H9 (cell line): ENCODE measurements around the gene SYT2. TPM values are rescaled to one million over a fixed set of nuclear protein-coding genes. Genes with fewer than 3 reads are reported as not detected.

Source experiments
- DNase-seq: peaks from one replicate; pipeline ENCODE4 v3.0.0-alpha.2; 2017
- H2AFZ ChIP-seq: one replicate; pipeline ENCODE4 v1.6.1; 2013; ENCODE audit warnings: mild to moderate bottlenecking, low read length, control low read depth, moderate library complexity
- H2AK5ac ChIP-seq: 2 replicates; pipeline ENCODE4 v1.6.1; 2013; ENCODE audit warnings: low read length, control low read depth, mixed read lengths; ENCODE audit not compliant: insufficient read length
- H2BK120ac ChIP-seq: one replicate; pipeline ENCODE4 v1.6.1; 2013; ENCODE audit warnings: low read depth, mild to moderate bottlenecking, low read length, control low read depth, inconsistent platforms; ENCODE audit not compliant: poor library complexity, severe bottlenecking
- H2BK12ac ChIP-seq: 2 replicates; pipeline ENCODE4 v1.6.1; 2013; ENCODE audit warnings: low read length, control low read depth, mixed read lengths, low read depth; ENCODE audit not compliant: insufficient read length
- H2BK15ac ChIP-seq: 2 replicates; pipeline ENCODE4 v1.6.1; 2013; ENCODE audit warnings: low read depth, low read length, control low read depth
- H2BK20ac ChIP-seq: one replicate; pipeline ENCODE4 v1.6.1; 2013; ENCODE audit warnings: low read depth, mild to moderate bottlenecking, low read length, control low read depth, inconsistent platforms; ENCODE audit not compliant: poor library complexity, severe bottlenecking
- H2BK5ac ChIP-seq: 2 replicates; pipeline ENCODE4 v1.6.1; 2013; ENCODE audit warnings: low read length, control low read depth, mixed read lengths; ENCODE audit not compliant: insufficient read length
- H3K14ac ChIP-seq: 2 replicates; pipeline ENCODE4 v1.6.1; 2013; ENCODE audit warnings: low read length, control low read depth; ENCODE audit not compliant: insufficient read depth
- H3K18ac ChIP-seq: 2 replicates; pipeline ENCODE4 v1.6.1; 2013; ENCODE audit warnings: low read depth, mild to moderate bottlenecking, mixed read lengths, low read length, control low read depth; ENCODE audit not compliant: insufficient read length
- H3K23ac ChIP-seq: 2 replicates; pipeline ENCODE4 v1.6.1; 2013; ENCODE audit warnings: low read length, control low read depth, mixed read lengths, low read depth; ENCODE audit not compliant: insufficient read length
- H3K23me2 ChIP-seq: 2 replicates; pipeline ENCODE4 v1.6.1; 2013; ENCODE audit warnings: low read depth, mild to moderate bottlenecking, mixed read lengths, low read length, control low read depth; ENCODE audit not compliant: insufficient read length, poor library complexity, severe bottlenecking
- H3K27ac ChIP-seq: 2 replicates; pipeline ENCODE4 v1.5.1; 2013; ENCODE audit warnings: low read length, control low read depth, mixed read lengths, low read depth; ENCODE audit not compliant: insufficient read length
- H3K27me3 ChIP-seq: 2 replicates; pipeline ENCODE4 v1.6.1; 2013; ENCODE audit warnings: low read length, control low read depth, inconsistent platforms; ENCODE audit not compliant: insufficient read depth
- H3K4ac ChIP-seq: 2 replicates; pipeline ENCODE4 v1.6.1; 2013; ENCODE audit warnings: low read depth, mild to moderate bottlenecking, control low read depth, inconsistent platforms, low read length, moderate library complexity
- H3K4me1 ChIP-seq: 2 replicates; pipeline ENCODE4 v1.6.1; 2013; ENCODE audit warnings: low read length, control low read depth, inconsistent platforms; ENCODE audit not compliant: insufficient read depth
- H3K4me2 ChIP-seq: 2 replicates; pipeline ENCODE4 v1.6.1; 2013; ENCODE audit warnings: low read length, control low read depth, mixed read lengths; ENCODE audit not compliant: insufficient read length, insufficient read depth
- H3K56ac ChIP-seq: 2 replicates; pipeline ENCODE4 v1.6.1; 2013; ENCODE audit warnings: low read depth, mild to moderate bottlenecking, mixed read lengths, low read length, control low read depth; ENCODE audit not compliant: insufficient read length
- H3K79me1 ChIP-seq: 2 replicates; pipeline ENCODE4 v1.6.1; 2013; ENCODE audit warnings: low read depth, mild to moderate bottlenecking, moderate library complexity, low read length, control low read depth, inconsistent platforms; ENCODE audit not compliant: insufficient read depth, poor library complexity, severe bottlenecking
- H3K79me2 ChIP-seq: 2 replicates; pipeline ENCODE4 v1.6.1; 2013; ENCODE audit warnings: low read length, control low read depth, inconsistent platforms; ENCODE audit not compliant: insufficient read depth
- H3K9ac ChIP-seq: 2 replicates; pipeline ENCODE4 v1.6.1; 2013; ENCODE audit warnings: low read length, control low read depth, mixed read lengths; ENCODE audit not compliant: insufficient read length; ENCODE audit errors: extremely low read depth
- H3K9me3 ChIP-seq: one replicate; pipeline ENCODE4 v1.6.1; 2013; ENCODE audit warnings: low read depth, low read length, inconsistent platforms; ENCODE audit not compliant: control insufficient read depth
- H3T11ph ChIP-seq: one replicate; pipeline ENCODE4 v1.6.1; 2013; ENCODE audit warnings: mild to moderate bottlenecking, low read length, control low read depth, inconsistent platforms
- H4K20me1 ChIP-seq: one replicate; pipeline ENCODE4 v1.6.1; 2013; ENCODE audit not compliant: control insufficient read depth, insufficient read length, insufficient read depth
- H4K5ac ChIP-seq: 2 replicates; pipeline ENCODE4 v1.6.1; 2013; ENCODE audit warnings: low read depth, mild to moderate bottlenecking, mixed read lengths, low read length, control low read depth; ENCODE audit not compliant: insufficient read length
- H4K8ac ChIP-seq: replicated peaks from 2 replicates; pipeline ENCODE4 v1.6.1; 2013; ENCODE audit warnings: low read length, control low read depth, mixed read lengths, low read depth; ENCODE audit not compliant: insufficient read length
- H4K91ac ChIP-seq: 2 replicates; pipeline ENCODE4 v1.6.1; 2013; ENCODE audit warnings: low read depth, mild to moderate bottlenecking, moderate library complexity, mixed read lengths, low read length, control low read depth; ENCODE audit not compliant: insufficient read length
- H3K27ac Mint-ChIP-seq, 3 experiments: 2 replicates in 2 of 3; 3 replicates in 1 of 3; pipeline ENCODE4 v1.8.0; 2020 to 2021; ENCODE audit warnings: mixed read lengths in 3 of 3, mild to moderate bottlenecking in 1 of 3, moderate library complexity in 1 of 3
- H3K27me3 Mint-ChIP-seq: 2 replicates; pipeline ENCODE4 v1.8.0; 2021; ENCODE audit warnings: low read depth, mild to moderate bottlenecking, moderate library complexity, mixed read lengths
- H3K36me3 Mint-ChIP-seq, 3 experiments: 2 replicates in 2 of 3; 3 replicates in 1 of 3; pipeline ENCODE4 v1.8.0; 2020 to 2021; ENCODE audit warnings: low read depth in 3 of 3, mixed read lengths in 3 of 3; ENCODE audit not compliant: insufficient read depth in 1 of 3
- H3K4me1 Mint-ChIP-seq, 2 experiments: 2 replicates each; pipeline ENCODE4 v1.8.0; 2020; ENCODE audit warnings: mixed read lengths in 2 of 2
- H3K4me3 Mint-ChIP-seq, 2 experiments: 2 replicates in 1 of 2; 3 replicates in 1 of 2; pipeline ENCODE4 v1.8.0; 2020 to 2021; ENCODE audit warnings: mild to moderate bottlenecking in 2 of 2, mixed read lengths in 2 of 2, moderate library complexity in 1 of 2
- H3K9me3 Mint-ChIP-seq, 2 experiments: 2 replicates in 1 of 2; 3 replicates in 1 of 2; pipeline ENCODE4 v1.8.0; 2020; ENCODE audit warnings: mild to moderate bottlenecking in 2 of 2, mixed read lengths in 2 of 2, moderate library complexity in 1 of 2
- CTCF ChIP-seq: fragments of 200-600 bp; sonication (generic); conservative IDR thresholded peaks from 3 replicates; pipeline ENCODE4 v1.8.0; 2021; ENCODE audit warnings: antibody characterized with exemption, mild to moderate bottlenecking
- WGBS: extraction: QIAGEN DNeasy Blood & Tissue Kit; methylation state at CpG from one replicate; pipeline ENCODE4 v1.1.7; 2013; ENCODE audit warnings: missing lambda C conversion rate, low lambda C conversion rate, mixed read lengths; ENCODE audit not compliant: insufficient read length; ENCODE audit errors: extremely low coverage; 5-methylcytosine and 5-hydroxymethylcytosine counted together
- total RNA-seq: library from RNA; stranded (reverse); gene quantifications from 2 replicates; pipeline ENCODE4 v1.2.1, GENCODE V29; 2021

The SYT2 gene
- total RNA-seq, 1 experiment from 2014 or later: 3.3 TPM

GRCh38 chr1:202663131-202663530 lies 47.1 kb downstream of the SYT2 start:
- no peak for TF ChIP-seq CTCF
- H4K8ac ChIP-seq: no peak overlapping the region
- no peak overlapping the region for H3K27ac ChIP-seq
- H3K9me3 ChIP-seq: no peaks in the 10 kb centered on the region
- no peak overlapping the region for H2BK120ac ChIP-seq
- Mint-ChIP-seq H3K9me3 (no peaks in the 10 kb centered on the region), H3K4me3 (no peak overlapping the region), H3K36me3 (no peaks in the 10 kb centered on the region), H3K4me1 (peaks cover 3 to 12% of the 10 kb centered on the region in 2 experiments), H3K27ac (no peak overlapping the region), H3K27me3 (peaks cover 5% of the 10 kb centered on the region)
- no peaks in the 10 kb centered on the region for H3K4me1 ChIP-seq
- H2AFZ ChIP-seq: no peak overlapping the region
- H3K4me2 ChIP-seq: no peak overlapping the region
- H3K9ac ChIP-seq: no peak overlapping the region
- H4K20me1 ChIP-seq: no peaks in the 10 kb centered on the region
- WGBS: no CpG with 5 or more reads among the region's 10 CpGs
- no peak overlapping the region for H3K4ac ChIP-seq
- no peak overlapping the region for H2AK5ac ChIP-seq
- no peak overlapping the region for H2BK12ac ChIP-seq
- H4K91ac ChIP-seq: no peak overlapping the region
- H3K56ac ChIP-seq: no peak overlapping the region
- no peak overlapping the region for H2BK20ac ChIP-seq
- no peak overlapping the region for H3K18ac ChIP-seq
- H3T11ph ChIP-seq: no peak overlapping the region
- H3K14ac ChIP-seq: no peak overlapping the region
- H2BK15ac ChIP-seq: no peak overlapping the region
- H3K27me3 ChIP-seq: no peaks in the 10 kb centered on the region
- no peak overlapping the region for H4K5ac ChIP-seq
- H3K23me2 ChIP-seq: no peaks in the 10 kb centered on the region
- no peak for DNase-seq
- no peak overlapping the region for H3K23ac ChIP-seq
- H2BK5ac ChIP-seq: no peak overlapping the region
- no peaks in the 10 kb centered on the region for H3K79me2 ChIP-seq
- no peaks in the 10 kb centered on the region for H3K79me1 ChIP-seq
